HepG2 (cell line): Measurements from ENCODE around the gene RASGRF1. TPM values are rescaled to one million over a fixed set of nuclear protein-coding genes. Genes with fewer than 3 reads are reported as not detected.

Experiments used
- ADNP ChIP-seq: sonication (generic); formaldehyde crosslinking; IDR thresholded peaks from 2 replicates; pipeline ENCODE4 v1.4.0; 2020; ENCODE audit warnings: missing genetic modification reagents
- ATF1 ChIP-seq: IDR thresholded peaks from 2 replicates; pipeline ENCODE4 v1.6.1; 2016; ENCODE audit warnings: mild to moderate bottlenecking, control low read depth
- CBX2 ChIP-seq, 2 experiments: fragments of 200-600 bp in 1 of 2; sonication (generic); formaldehyde crosslinking in 1 of 2; IDR thresholded peaks; 2 replicates each; pipeline versions ENCODE4 v1.7.0 to v1.8.1; 2018 to 2022; ENCODE audit warnings: low read depth in 2 of 2, low read length in 1 of 2, mild to moderate bottlenecking in 1 of 2, missing genetic modification reagents in 1 of 2
- CCDC6 ChIP-seq: sonication (generic); formaldehyde crosslinking; IDR thresholded peaks from 2 replicates; pipeline ENCODE4 v1.8.1; 2022; ENCODE audit warnings: mild to moderate bottlenecking, missing genetic modification reagents, moderate library complexity
- CREB3 ChIP-seq: sonication (generic); formaldehyde crosslinking; IDR thresholded peaks from 2 replicates; pipeline ENCODE4 v1.5.0; 2020; ENCODE audit warnings: missing genetic modification reagents
- E2F1 ChIP-seq: sonication (generic); formaldehyde crosslinking; IDR thresholded peaks from 2 replicates; pipeline ENCODE4 v1.5.0; 2020; ENCODE audit warnings: missing genetic modification reagents
- ISX ChIP-seq: sonication (generic); formaldehyde crosslinking; conservative IDR thresholded peaks from 2 replicates; pipeline ENCODE4 v1.5.0; 2020; ENCODE audit warnings: missing genetic modification reagents
- LBX2 ChIP-seq: sonication (generic); formaldehyde crosslinking; IDR thresholded peaks from 2 replicates; pipeline ENCODE4 v1.5.0; 2020; ENCODE audit warnings: missing genetic modification reagents, mild to moderate bottlenecking, borderline replicate concordance
- MEF2D ChIP-seq: sonication (generic); formaldehyde crosslinking; IDR thresholded peaks from 2 replicates; pipeline ENCODE4 v1.5.1; 2020; ENCODE audit warnings: mild to moderate bottlenecking, missing genetic modification reagents
- MIER2 ChIP-seq: IDR thresholded peaks from 2 replicates; pipeline ENCODE4 v1.6.1; 2016; ENCODE audit warnings: missing biosample characterization, missing genetic modification reagents
- NFATC3 ChIP-seq: sonication (generic); formaldehyde crosslinking; IDR thresholded peaks from 2 replicates; pipeline ENCODE4 v1.5.1; 2020; ENCODE audit warnings: mild to moderate bottlenecking, missing genetic modification reagents
- NFIB ChIP-seq: sonication (generic); formaldehyde crosslinking; IDR thresholded peaks from 2 replicates; pipeline ENCODE4 v1.9.0; 2021; ENCODE audit warnings: missing genetic modification reagents, mild to moderate bottlenecking, borderline replicate concordance
- NR2F2 ChIP-seq: IDR thresholded peaks from 2 replicates; pipeline ENCODE4 v1.6.1; 2012; ENCODE audit warnings: low read depth, inconsistent platforms, borderline replicate concordance
- PTBP1 ChIP-seq: fragments of 200-400 bp; formaldehyde crosslinking; IDR thresholded peaks from 2 replicates; pipeline ENCODE4 v1.6.1; 2018; ENCODE audit warnings: low read length, low read depth; ENCODE audit not compliant: poor library complexity, severe bottlenecking
- SOX13 ChIP-seq, 3 experiments: fragments of 450-650 bp in 1 of 3; sonication (generic) in 1 of 3; formaldehyde crosslinking in 1 of 3; IDR thresholded peaks in 2 of 3; conservative IDR thresholded peaks in 1 of 3; 2 replicates each; pipeline versions ENCODE4 v1.5.0 to v1.6.1; 2016 to 2020; ENCODE audit warnings: antibody characterized with exemption in 1 of 3, mild to moderate bottlenecking in 1 of 3, missing compliant biosample characterization in 1 of 3, missing genetic modification reagents in 1 of 3, moderate library complexity in 1 of 3
- ZFP36 ChIP-seq: fragments of 150-350 bp; IDR thresholded peaks from 2 replicates; pipeline ENCODE4 v1.6.1; 2018; ENCODE audit warnings: borderline replicate concordance, low read length, low read depth; ENCODE audit not compliant: partially characterized antibody
- ZNF205 ChIP-seq: IDR thresholded peaks from 2 replicates; pipeline ENCODE4 v1.6.1; 2018; ENCODE audit warnings: missing biosample characterization, missing genetic modification reagents
- ZNF232 ChIP-seq: sonication (generic); formaldehyde crosslinking; IDR thresholded peaks from 2 replicates; pipeline ENCODE4 v1.4.0; 2020; ENCODE audit warnings: missing genetic modification reagents, borderline replicate concordance
- ZNF547 ChIP-seq: sonication (generic); formaldehyde crosslinking; IDR thresholded peaks from 2 replicates; pipeline ENCODE4 v1.5.1; 2020; ENCODE audit warnings: mild to moderate bottlenecking, missing genetic modification reagents
- ZNF557 ChIP-seq: sonication (generic); formaldehyde crosslinking; IDR thresholded peaks from 2 replicates; pipeline ENCODE4 v1.4.0; 2020; ENCODE audit warnings: missing genetic modification reagents
- ZNF629 ChIP-seq: sonication (generic); formaldehyde crosslinking; conservative IDR thresholded peaks from 2 replicates; pipeline ENCODE4 v1.5.0; 2020; ENCODE audit warnings: missing genetic modification reagents
- ZNF883 ChIP-seq: sonication (generic); formaldehyde crosslinking; IDR thresholded peaks from 2 replicates; pipeline ENCODE4 v1.5.1; 2020; ENCODE audit warnings: mild to moderate bottlenecking, missing genetic modification reagents; ENCODE audit errors: not compliant biosample characterization
- polyA plus RNA-seq, 8 experiments: library from polyadenylated mRNA; depleted of rRNA in 3 of 8; stranded (reverse) in 7 of 8; unstranded in 1 of 8; fragments of >200 nt; fragmentation: Illumina TruSeq in 4 of 8; extraction: Trizol in 4 of 8; gene quantifications; 2 replicates each; pipeline versions ENCODE4 v1.2.1 to v1.2.3, GENCODE V29; 2011 to 2016; ENCODE audit warnings: low read depth in 4 of 8, missing spikeins in 1 of 8, mixed read lengths in 1 of 8; ENCODE audit not compliant: insufficient read depth in 1 of 8
- total RNA-seq, 5 experiments: library from RNA; depleted of rRNA; stranded (reverse); fragments of >200 nt; fragmentation: Illumina TruSeq; extraction: Trizol; gene quantifications; 2 replicates each; pipeline ENCODE4 v1.2.3, GENCODE V29; 2016; ENCODE audit warnings: low read depth in 1 of 5
- TF ChIP-seq, protein P1 (sequence below): sonication (generic); formaldehyde crosslinking; IDR thresholded peaks from 2 replicates; pipeline ENCODE4 v1.4.0; 2020; ENCODE audit warnings: mild to moderate bottlenecking, missing genetic modification reagents
- TF ChIP-seq, protein P2 (sequence below), 2 experiments: fragments of 450-650 bp in 1 of 2; sonication (generic) in 1 of 2; formaldehyde crosslinking; IDR thresholded peaks; 2 replicates each; pipeline versions ENCODE4 v1.5.0 to v1.8.0; 2020 to 2022; ENCODE audit warnings: mild to moderate bottlenecking in 1 of 2, missing genetic modification reagents in 1 of 2

Gene RASGRF1
- total and polyA plus RNA-seq, 2 of the 13 experiments (the other 11 are each of a cell fraction or from before 2014, with no cell fraction given): 0.55 to 3.0 TPM

DNA sequence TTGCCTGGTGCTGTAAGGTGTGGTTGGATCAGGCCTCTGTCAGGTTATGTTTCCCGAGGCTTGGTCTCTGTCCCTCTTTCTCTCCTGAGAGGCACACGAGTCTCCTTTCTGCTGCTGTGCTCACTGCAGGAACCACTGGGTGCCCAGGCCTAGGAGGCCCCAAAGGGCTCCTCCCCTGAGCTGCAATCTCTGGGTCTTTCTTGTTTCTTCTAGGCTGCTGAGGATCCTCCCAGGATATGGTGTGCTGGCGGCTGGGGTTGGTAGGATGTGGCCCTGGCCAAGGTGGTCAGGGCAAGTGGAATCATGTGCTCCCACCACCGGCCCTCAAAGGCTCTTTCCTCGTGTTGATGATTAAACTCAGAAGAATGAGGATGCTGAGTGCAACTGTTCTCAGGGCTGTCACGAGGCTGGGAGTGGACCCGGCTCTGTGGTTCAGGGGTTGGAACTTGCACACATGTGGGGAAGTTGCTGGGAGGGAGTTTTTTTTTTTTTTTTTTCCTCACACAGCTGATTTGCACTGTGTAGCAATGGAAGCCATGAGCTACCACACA, 102.1 kb downstream of the RASGRF1 start (continued):
- no peak for TF ChIP-seq ADNP (CRISPR knock-in tag)
- no peak for TF ChIP-seq CCDC6 (CRISPR knock-in tag)
- peak; percentile 65; the same call in 1 of the 2 replicates for TF ChIP-seq ZNF232 (CRISPR knock-in tag)
- TF ChIP-seq MIER2: peak; percentile 51; the same call in 1 of the 2 replicates
- TF ChIP-seq E2F1 (CRISPR knock-in tag): no peak
- peak; percentile 26 for TF ChIP-seq ZNF883 (CRISPR knock-in tag)
- no peak for TF ChIP-seq CBX2 (IDR thresholded peaks at IDR 0.05; ENCODE audit: low read depth, low read length)
- 0 out of 2 replicates have a peak, but pooled peaks have one; percentile 18 for TF ChIP-seq CBX2 (CRISPR knock-in tag; IDR thresholded peaks at IDR 0.05; ENCODE audit: low read depth)
- TF ChIP-seq LBX2: no peak
- TF ChIP-seq ZNF557 (CRISPR knock-in tag): peak; percentile 84; the same call in 1 of the 2 replicates
- TF ChIP-seq ATF1 (CRISPR knock-in tag): no peak
- TF ChIP-seq MEF2D (CRISPR knock-in tag): peak; percentile 81; the same call in 1 of the 2 replicates
- no peak for TF ChIP-seq ZNF205 (CRISPR knock-in tag)
- peak; percentile 32; the same call in 1 of the 2 replicates for TF ChIP-seq ZNF547 (CRISPR knock-in tag)
- no peak for TF ChIP-seq ZNF629
- TF ChIP-seq NR2F2: no peak
- TF ChIP-seq SOX13 (IDR thresholded peaks at IDR 0.05): 0 out of 2 replicates have a peak, but pooled peaks have one; percentile 11
- TF ChIP-seq SOX13 (CRISPR knock-in tag; conservative IDR thresholded peaks at IDR 0.05 in 1 of 2, IDR thresholded peaks at IDR 0.05 in 1 of 2): peak in 1 of 2 experiments; percentile 73; a peak in 2 of 4 replicates
- TF ChIP-seq, protein P1, sequence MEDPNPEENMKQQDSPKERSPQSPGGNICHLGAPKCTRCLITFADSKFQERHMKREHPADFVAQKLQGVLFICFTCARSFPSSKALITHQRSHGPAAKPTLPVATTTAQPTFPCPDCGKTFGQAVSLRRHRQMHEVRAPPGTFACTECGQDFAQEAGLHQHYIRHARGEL: no peak
- no peak for TF ChIP-seq ISX (CRISPR knock-in tag)
- no peak for TF ChIP-seq ZFP36
- TF ChIP-seq NFIB (CRISPR knock-in tag): no peak
- no peak for TF ChIP-seq CREB3
- TF ChIP-seq, protein P2, sequence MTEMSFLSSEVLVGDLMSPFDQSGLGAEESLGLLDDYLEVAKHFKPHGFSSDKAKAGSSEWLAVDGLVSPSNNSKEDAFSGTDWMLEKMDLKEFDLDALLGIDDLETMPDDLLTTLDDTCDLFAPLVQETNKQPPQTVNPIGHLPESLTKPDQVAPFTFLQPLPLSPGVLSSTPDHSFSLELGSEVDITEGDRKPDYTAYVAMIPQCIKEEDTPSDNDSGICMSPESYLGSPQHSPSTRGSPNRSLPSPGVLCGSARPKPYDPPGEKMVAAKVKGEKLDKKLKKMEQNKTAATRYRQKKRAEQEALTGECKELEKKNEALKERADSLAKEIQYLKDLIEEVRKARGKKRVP (CRISPR knock-in tag; IDR thresholded peaks at IDR 0.05): peak in 1 of 2 experiments; percentile 61; a peak in 1 of 4 replicates
- no peak for TF ChIP-seq PTBP1
- no peak for TF ChIP-seq NFATC3
